ENCODE measurements around the gene TEX14. TPM values are rescaled to one million over a fixed set of nuclear protein-coding genes. Genes with fewer than 3 reads are reported as not detected.

Gene TEX14
- polyA plus RNA-seq, 1 donor (not counting 4 experiments of a cell fraction or from before 2014, with no cell fraction given) = 0.16 TPM

GRCh38 chr17:58591455-58591854, 100.4 kb downstream of the TEX14 start:
- Histone ChIP-seq H3K4me2 (ENCODE audit: control insufficient read depth, extremely low read depth, insufficient read depth, low read depth, low read length) (no peak overlapping the region), H3K9ac (ENCODE audit: control insufficient read depth, extremely low read depth, insufficient read depth, low read length) (no peak overlapping the region), H3K79me2 (ENCODE audit: control insufficient read depth, insufficient read depth, low read length) (no peaks in the 10 kb centered on the region), H3K4me3 (ENCODE audit: control insufficient read depth in 2 of 3, extremely low read depth in 1 of 3, insufficient read depth in 2 of 3, low read depth in 1 of 3, low read length in 3 of 3) (no peak overlapping the region), H3K4me1 (ENCODE audit: control insufficient read depth, extremely low read depth, insufficient read depth, low read length) (no peaks in the 10 kb centered on the region), H2AFZ (ENCODE audit: control insufficient read depth, low read length) (no peak overlapping the region), H3K27me3 (ENCODE audit: control insufficient read depth, extremely low read depth, insufficient read depth, low read length) (no peaks in the 10 kb centered on the region), H3K27ac (ENCODE audit: control insufficient read depth, insufficient read depth, low read length) (no peak overlapping the region), H4K20me1 (ENCODE audit: control insufficient read depth, extremely low read depth, insufficient read depth, low read length) (no peaks in the 10 kb centered on the region), H3K36me3 (ENCODE audit: control insufficient read depth in 2 of 2, extremely low read depth in 1 of 2, insufficient read depth in 2 of 2, low read length in 2 of 2) (no peaks in the 10 kb centered on the region), H3K9me1 (ENCODE audit: control insufficient read depth, extremely low read depth, insufficient read depth, low read length) (no peaks in the 10 kb centered on the region), H3K9me3 (ENCODE audit: control insufficient read depth, low read depth, low read length) (no peaks in the 10 kb centered on the region)
- DNase-seq (ENCODE audit: low read depth, low spot score) (no peak), FAIRE-seq (no peak)
- dilution Hi-C loops (cut with MboI; ENCODE audit: extremely low pct_ligation_motif_present, low sequenced_read_pairs) = no loop called here
- TF ChIP-seq EZH2 (IDR thresholded peaks at IDR 0.05; ENCODE audit: low read length) = no peak

- H3K27ac ChIP-seq (ENCODE audit: control insufficient read depth, insufficient read depth, low read length) = no peak overlapping the region
- H3K9me3 ChIP-seq (ENCODE audit: control insufficient read depth, low read depth, low read length) = no peaks in the 10 kb centered on the region
- DNase-seq (ENCODE audit: low read depth, low spot score) (no peak), FAIRE-seq (no peak)
- H3K9me1 ChIP-seq (ENCODE audit: control insufficient read depth, extremely low read depth, insufficient read depth, low read length) = no peaks in the 10 kb centered on the region
- dilution Hi-C loops (cut with MboI; ENCODE audit: extremely low pct_ligation_motif_present, low sequenced_read_pairs) = no loop called here
- no peaks in the 10 kb centered on the region for H4K20me1 ChIP-seq (ENCODE audit: control insufficient read depth, extremely low read depth, insufficient read depth, low read length)
- H2AFZ ChIP-seq (ENCODE audit: control insufficient read depth, low read length) = no peak overlapping the region
- no peak overlapping the region for H3K4me3 ChIP-seq (ENCODE audit: control insufficient read depth in 2 of 3, extremely low read depth in 1 of 3, insufficient read depth in 2 of 3, low read depth in 1 of 3, low read length in 3 of 3)
- no peaks in the 10 kb centered on the region for H3K4me1 ChIP-seq (ENCODE audit: control insufficient read depth, extremely low read depth, insufficient read depth, low read length)
- no peaks in the 10 kb centered on the region for H3K27me3 ChIP-seq (ENCODE audit: control insufficient read depth, extremely low read depth, insufficient read depth, low read length)
- TF ChIP-seq EZH2 (IDR thresholded peaks at IDR 0.05; ENCODE audit: low read length) (no peak), CTCF (optimal IDR thresholded peaks at IDR 0.05 in 1 of 3, IDR thresholded peaks at IDR 0.05 in 1 of 3, conservative IDR thresholded peaks at IDR 0.05 in 1 of 3; ENCODE audit: extremely low read depth in 1 of 3, insufficient read depth in 2 of 3, low read length in 3 of 3) (no peak)
- H3K79me2 ChIP-seq (ENCODE audit: control insufficient read depth, insufficient read depth, low read length) = no peaks in the 10 kb centered on the region
- H3K4me2 ChIP-seq (ENCODE audit: control insufficient read depth, extremely low read depth, insufficient read depth, low read depth, low read length) = no peak overlapping the region
- no peaks in the 10 kb centered on the region for H3K36me3 ChIP-seq (ENCODE audit: control insufficient read depth in 2 of 2, extremely low read depth in 1 of 2, insufficient read depth in 2 of 2, low read length in 2 of 2)
- H3K9ac ChIP-seq (ENCODE audit: control insufficient read depth, extremely low read depth, insufficient read depth, low read length) = no peak overlapping the region
These were observed 101.5 kb downstream of the TEX14 start for GRCh38 chr17:58590377-58590776.

GRCh38 chr17:58587713-58588117, 104.1 kb downstream of the TEX14 start:
- H3K79me2 ChIP-seq (ENCODE audit: control insufficient read depth, insufficient read depth, low read length) = no peaks in the 10 kb centered on the region
- no peaks in the 10 kb centered on the region for H3K36me3 ChIP-seq (ENCODE audit: control insufficient read depth in 2 of 2, extremely low read depth in 1 of 2, insufficient read depth in 2 of 2, low read length in 2 of 2)
- no peak overlapping the region for H3K27ac ChIP-seq (ENCODE audit: control insufficient read depth, insufficient read depth, low read length)
- no peaks in the 10 kb centered on the region for H3K27me3 ChIP-seq (ENCODE audit: control insufficient read depth, extremely low read depth, insufficient read depth, low read length)
- H2AFZ ChIP-seq (ENCODE audit: control insufficient read depth, low read length) = no peak overlapping the region
- TF ChIP-seq EZH2 (IDR thresholded peaks at IDR 0.05; ENCODE audit: low read length) (no peak), CTCF (optimal IDR thresholded peaks at IDR 0.05 in 1 of 3, IDR thresholded peaks at IDR 0.05 in 1 of 3, conservative IDR thresholded peaks at IDR 0.05 in 1 of 3; ENCODE audit: extremely low read depth in 1 of 3, insufficient read depth in 2 of 3, low read length in 3 of 3) (peak; percentile 93 to 99 (median 93))
- H4K20me1 ChIP-seq (ENCODE audit: control insufficient read depth, extremely low read depth, insufficient read depth, low read length) = no peaks in the 10 kb centered on the region
- DNase-seq (ENCODE audit: low read depth, low spot score) = no peak
- dilution Hi-C loops (cut with MboI; ENCODE audit: extremely low pct_ligation_motif_present, low sequenced_read_pairs) = no loop called here
- no peak overlapping the region for H3K4me2 ChIP-seq (ENCODE audit: control insufficient read depth, extremely low read depth, insufficient read depth, low read depth, low read length)
- H3K4me3 ChIP-seq (ENCODE audit: control insufficient read depth in 2 of 3, extremely low read depth in 1 of 3, insufficient read depth in 2 of 3, low read depth in 1 of 3, low read length in 3 of 3) = no peak overlapping the region
- no peak overlapping the region for H3K9ac ChIP-seq (ENCODE audit: control insufficient read depth, extremely low read depth, insufficient read depth, low read length)
- no peaks in the 10 kb centered on the region for H3K9me3 ChIP-seq (ENCODE audit: control insufficient read depth, low read depth, low read length)
- H3K4me1 ChIP-seq (ENCODE audit: control insufficient read depth, extremely low read depth, insufficient read depth, low read length) = peaks cover 10% of the 10 kb centered on the region
- H3K9me1 ChIP-seq (ENCODE audit: control insufficient read depth, extremely low read depth, insufficient read depth, low read length) = no peaks in the 10 kb centered on the region
- peak; percentile 55 for FAIRE-seq

All from keratinocyte (primary cell).